Measurements from ENCODE around the gene ATP13A5. TPM values are rescaled to one million over a fixed set of nuclear protein-coding genes. Genes with fewer than 3 reads are reported as not detected.

Gene ATP13A5
- total RNA-seq, 1 donor: not detected

- no peak for TF ChIP-seq CTCF (IDR thresholded peaks at IDR 0.05; ENCODE audit: insufficient read depth, low read length)
- no peak for DNase-seq (ENCODE audit: low read depth)
- H3K4me3 ChIP-seq (ENCODE audit: low read depth, low read length): no peak overlapping the region
Measured at GRCh38 chr3:193237030-193237429, 141.5 kb downstream of the ATP13A5 start.

GRCh38 chr3:193236599-193236998 lies 142.0 kb downstream of the ATP13A5 start:
- peak; percentile 32 for DNase-seq (ENCODE audit: low read depth)
- no peak overlapping the region for H3K4me3 ChIP-seq (ENCODE audit: low read depth, low read length)
- no peak for TF ChIP-seq CTCF (IDR thresholded peaks at IDR 0.05; ENCODE audit: insufficient read depth, low read length)

- H3K4me3 ChIP-seq (ENCODE audit: low read depth, low read length): no peak overlapping the region
- no peak for DNase-seq (ENCODE audit: low read depth)
- no peak for TF ChIP-seq CTCF (IDR thresholded peaks at IDR 0.05; ENCODE audit: insufficient read depth, low read length)
Measured at GRCh38 chr3:193231201-193231600, 147.4 kb downstream of the ATP13A5 start.

GRCh38 chr3:193230610-193231009 lies 147.9 kb downstream of the ATP13A5 start:
- DNase-seq (ENCODE audit: low read depth): no peak
- no peak overlapping the region for H3K4me3 ChIP-seq (ENCODE audit: low read depth, low read length)
- TF ChIP-seq CTCF (IDR thresholded peaks at IDR 0.05; ENCODE audit: insufficient read depth, low read length): no peak

- DNase-seq (ENCODE audit: low read depth): no peak
- no peak overlapping the region for H3K4me3 ChIP-seq (ENCODE audit: low read depth, low read length)
- TF ChIP-seq CTCF (IDR thresholded peaks at IDR 0.05; ENCODE audit: insufficient read depth, low read length): no peak
Measured at GRCh38 chr3:193229851-193230420, 148.6 kb downstream of the ATP13A5 start.

- H3K4me3 ChIP-seq (ENCODE audit: low read depth, low read length): no peak overlapping the region
- DNase-seq (ENCODE audit: low read depth): no peak
- no peak for TF ChIP-seq CTCF (IDR thresholded peaks at IDR 0.05; ENCODE audit: insufficient read depth, low read length)
Measured at GRCh38 chr3:193228206-193228605, 150.3 kb downstream of the ATP13A5 start.

Measured in fibroblast of the aortic adventitia (primary cell).